ENCODE measurements around the gene LSM14A.
"Not testable (repeated sequence)": the region's sequence is repeated elsewhere in the genome, so short reads cannot be mapped to it uniquely, and the experiment has no call there.

LSM14A gene

DNA sequence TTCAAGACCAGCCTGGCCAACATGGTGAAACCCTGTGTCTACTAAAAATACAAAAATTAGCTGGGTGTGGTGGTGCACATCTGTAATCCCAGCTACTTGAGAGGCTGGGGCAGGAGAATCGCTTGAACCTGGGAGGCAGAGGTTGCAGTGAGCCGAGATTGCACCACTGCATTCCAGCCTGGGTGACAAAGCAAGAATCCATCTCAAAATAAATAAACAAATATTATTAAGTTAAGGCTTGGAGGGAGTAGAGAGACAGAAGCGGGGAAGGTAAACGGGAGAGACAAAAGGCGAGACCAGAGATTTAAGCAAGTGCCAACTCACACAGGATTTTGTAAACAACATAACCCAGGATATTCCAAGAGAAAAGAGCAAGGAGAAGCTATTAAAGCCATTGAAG lies 12.8 kb upstream of the LSM14A start:
- not testable (repeated sequence) for DNase-seq

DNA sequence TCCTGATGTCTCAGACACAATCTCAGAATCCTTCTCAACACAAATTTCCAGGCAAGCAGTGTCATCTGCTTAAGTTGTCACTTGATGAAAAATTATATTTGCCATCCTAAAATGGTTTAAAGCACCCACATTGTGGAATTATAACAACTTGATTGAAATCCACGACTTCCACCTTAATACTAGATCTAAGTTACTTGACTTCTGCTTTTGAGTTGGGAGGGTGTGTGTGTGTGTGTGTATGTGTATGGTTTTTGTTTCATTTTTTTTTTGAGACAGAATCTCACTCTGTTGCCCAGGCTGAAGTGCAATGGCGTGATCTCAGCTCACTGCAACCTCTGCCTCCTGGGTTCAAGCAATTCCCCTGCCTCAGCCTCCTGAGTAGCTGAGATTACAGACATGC lies 10.4 kb upstream of the LSM14A start:
- not testable (repeated sequence) for DNase-seq

DNA sequence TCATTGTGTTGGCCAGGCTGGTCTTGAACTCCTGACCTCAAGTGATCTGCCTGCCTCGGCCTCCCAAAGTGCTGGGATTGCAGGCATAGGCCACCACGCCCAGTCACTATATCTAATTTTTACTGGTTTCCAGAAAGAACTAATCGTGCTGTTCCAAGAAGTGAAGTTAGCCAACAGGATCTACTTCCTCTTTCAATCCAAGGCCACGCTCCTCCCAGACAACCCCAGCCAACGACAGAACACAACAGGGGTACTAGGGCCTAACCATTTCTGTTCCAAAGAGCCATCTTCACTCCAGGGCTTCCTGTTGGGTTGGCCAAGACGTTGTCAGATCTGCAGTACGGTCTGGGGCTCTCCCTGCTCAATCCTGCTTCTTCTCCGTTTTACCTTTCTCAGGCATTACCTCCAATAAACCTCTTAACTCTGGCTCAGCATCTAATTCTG lies 7.0 kb upstream of the LSM14A start:
- no peak for DNase-seq

DNA sequence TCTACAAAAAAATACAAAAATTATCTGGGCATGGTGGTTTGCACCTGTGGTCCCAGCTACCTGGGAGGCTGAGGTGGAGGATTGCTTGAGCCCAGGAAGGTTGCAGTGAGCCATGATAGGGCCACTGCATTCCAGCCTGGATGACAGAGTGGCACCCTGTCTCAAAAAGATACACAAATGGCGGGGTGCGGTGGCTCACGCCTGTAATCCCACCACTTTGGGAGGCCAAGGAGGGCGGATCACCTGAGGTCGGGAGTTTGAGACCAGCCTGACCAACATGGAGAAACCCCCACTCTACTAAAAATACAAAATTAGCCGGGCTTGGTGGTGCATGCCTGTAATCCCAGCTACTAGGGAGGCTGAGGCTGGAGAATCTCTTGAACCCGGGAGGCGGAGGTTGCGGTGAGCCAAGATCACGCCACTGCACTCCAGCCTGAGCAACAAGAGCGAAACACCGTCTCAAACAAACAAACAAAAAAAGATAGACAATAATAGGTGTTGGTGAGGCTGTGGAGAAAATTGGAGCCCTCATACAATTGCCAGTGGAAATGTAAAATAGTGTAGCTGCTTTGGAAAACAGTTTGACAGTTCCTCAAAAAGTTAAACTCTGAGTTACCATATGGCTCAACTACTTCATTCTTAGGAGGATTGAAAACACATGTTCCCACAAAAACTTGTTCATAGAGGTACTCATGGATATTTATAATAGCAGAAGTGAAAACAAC lies 2.7 kb upstream of the LSM14A start:
- DNase-seq: not testable (repeated sequence)

DNA sequence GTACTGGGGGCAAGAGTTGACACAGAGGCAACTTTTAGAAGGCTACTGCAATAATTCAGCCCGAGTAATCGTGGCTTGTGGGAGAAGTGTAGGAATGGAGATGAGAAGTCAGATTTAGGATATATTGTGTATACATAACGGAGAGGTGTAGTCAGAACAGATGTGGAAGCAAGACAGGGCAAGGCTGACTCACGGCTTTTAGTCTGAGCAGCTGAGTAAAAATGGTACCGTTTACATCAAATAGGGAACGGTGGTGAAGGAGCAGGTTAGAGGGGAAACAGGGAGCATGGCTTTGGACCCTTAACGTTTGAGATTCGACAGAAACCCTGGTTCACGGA lies 796 bp upstream of the LSM14A start:
- peak; percentile 64 for DNase-seq

DNA sequence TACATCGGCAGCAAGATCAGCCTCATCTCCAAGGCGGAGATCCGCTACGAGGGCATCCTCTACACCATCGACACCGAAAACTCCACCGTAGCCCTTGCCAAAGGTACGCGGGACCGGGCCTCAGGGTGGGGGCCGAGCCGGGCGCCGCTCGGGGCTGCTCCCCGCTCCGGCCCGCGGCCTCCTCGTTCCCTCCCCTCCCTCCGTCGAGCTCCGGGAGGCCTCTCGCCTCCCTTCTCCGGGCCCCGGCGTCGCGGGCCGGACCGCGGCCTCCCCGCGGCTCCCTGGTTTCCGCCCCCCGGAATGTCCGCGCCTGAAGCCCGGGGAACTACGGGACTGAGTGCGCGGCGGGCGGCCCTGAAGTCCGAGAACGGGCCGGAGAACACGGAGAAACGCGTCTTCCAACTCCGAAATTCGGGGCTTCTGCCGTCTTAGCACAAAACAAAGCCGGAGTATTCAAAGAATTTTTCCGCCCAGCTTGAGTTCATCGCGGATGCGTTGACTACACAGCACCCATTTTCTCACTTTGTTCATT lies 423 bp downstream of the LSM14A start:
- no peak for DNase-seq

DNA sequence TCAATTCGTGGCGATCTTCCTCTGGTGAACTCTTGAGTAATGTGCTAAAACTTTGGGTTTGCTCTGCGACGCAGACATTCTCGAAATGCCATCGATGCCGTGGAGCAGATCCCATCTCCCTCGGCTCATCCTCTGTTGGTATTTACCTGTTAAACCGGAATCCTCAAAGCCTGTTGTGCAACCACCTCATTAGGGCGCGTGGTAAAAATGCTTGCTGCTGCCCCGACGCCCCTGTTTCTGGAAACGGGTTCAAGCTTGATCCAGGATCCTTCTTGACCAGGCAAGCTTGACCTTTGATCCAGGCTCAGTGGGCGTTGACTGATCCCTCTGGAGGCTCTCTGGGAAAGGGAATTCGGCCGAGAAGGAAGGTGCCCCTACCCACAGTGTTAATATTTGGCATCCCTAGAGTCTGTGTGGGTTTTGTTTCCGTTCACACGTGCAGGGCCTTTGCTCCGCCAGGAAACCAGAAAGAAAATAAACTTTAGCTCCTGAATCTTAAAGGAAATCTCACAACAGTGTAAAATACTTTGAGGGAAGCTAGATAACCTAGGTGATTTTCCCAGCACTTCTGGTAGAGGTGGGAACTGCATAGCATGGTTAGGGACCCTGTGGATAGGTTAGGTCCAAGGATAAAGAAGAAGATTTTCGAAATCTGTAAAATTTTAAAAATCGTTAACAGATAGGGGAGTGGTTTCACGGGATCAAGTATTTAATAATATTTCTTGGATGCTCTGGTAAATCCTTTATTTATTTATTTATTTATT lies 1.1 kb downstream of the LSM14A start:
- no peak for DNase-seq

DNA sequence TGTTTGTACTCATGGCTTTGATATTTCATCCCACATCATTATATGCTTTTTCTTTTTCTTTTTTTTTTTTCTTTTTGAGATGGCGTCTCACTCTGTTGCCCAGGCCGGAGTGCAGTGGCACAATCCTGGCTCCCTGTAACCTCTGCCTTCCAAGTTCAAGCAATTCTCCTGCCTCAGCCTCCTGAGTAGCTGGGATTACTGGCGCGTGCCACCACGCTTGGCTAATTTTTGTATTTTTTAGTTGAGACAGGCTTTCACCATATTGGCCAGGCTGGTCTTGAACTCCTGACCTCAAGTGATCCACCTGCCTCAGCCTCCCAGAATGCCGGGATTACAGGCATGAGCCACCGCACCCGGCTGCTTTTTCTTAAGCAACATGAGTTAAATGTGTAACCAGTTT lies 2.9 kb downstream of the LSM14A start:
- DNase-seq: not testable (repeated sequence)

DNA sequence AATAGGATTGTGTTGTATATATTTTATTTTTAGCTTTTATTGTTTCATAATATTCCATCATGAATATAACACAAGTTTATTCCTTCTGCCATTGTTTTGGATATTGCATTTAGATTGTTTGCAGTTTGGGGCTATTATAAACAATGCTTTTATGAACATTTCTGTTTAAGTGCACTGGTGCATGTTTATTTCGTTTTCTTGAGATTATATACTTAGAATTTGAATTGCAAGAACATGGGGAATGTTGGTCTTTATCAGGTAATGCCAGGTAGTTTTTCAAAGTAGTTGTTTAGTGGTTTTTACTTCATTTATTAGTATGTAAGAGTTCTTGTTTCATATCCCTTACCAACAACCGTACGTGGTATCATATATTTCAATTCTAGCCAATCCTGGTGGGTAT lies 4.3 kb downstream of the LSM14A start:
- DNase-seq: no peak

DNA sequence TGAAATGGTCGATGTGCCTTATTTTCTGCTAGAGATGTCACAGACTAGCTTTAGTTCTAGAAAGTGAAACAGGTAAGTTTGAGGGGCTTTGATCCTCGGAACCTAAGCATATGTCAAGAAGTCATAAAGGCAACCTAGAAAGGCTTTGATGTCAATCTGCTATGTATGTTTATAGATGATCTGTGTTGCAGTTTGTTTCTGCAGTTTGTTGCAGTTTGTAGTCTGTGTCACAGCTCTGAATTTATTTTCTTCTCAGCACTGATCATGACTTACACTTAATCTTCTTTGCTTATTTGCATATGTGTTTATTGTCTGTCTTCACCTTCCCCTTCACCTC lies 5.9 kb downstream of the LSM14A start:
- no peak for DNase-seq

DNA sequence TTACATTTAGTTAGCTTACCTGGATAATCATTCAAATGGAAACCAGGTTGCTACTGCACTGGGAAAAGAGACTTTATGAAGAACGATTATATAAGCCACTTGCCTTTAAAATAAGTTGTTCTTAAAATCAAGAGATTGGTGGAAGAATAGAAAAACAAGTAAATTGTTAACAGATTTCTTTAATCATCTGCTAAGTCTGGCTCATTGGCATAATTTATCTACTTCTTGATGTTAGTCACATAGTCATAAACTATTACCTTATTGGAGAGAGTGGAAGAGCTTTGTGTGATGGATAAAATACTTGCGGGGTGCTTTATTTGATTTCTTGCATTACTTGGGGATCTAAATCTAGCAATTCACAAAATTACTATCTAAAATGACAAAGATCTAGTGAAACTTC lies 6.8 kb downstream of the LSM14A start:
- no peak for DNase-seq

DNA sequence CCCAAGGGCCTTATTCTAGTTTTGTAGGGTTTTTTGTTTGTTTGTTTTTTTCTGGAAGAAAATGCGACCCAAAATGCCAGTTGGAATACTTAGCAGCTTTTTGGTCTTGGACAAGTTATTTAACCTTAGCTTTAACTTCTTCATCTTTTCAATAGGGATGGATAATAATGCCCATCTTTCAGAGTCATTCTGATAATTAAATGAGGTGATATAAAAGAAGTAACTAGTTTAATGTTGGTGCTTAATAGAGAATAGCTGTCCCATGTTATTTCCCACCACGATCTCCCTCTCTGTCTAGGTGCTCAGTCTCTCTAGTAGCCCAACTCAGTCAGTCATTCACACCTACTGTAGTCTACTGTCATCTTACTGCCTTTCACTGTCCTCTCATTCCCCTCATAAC lies 8.0 kb downstream of the LSM14A start:
- no peak for DNase-seq

DNA sequence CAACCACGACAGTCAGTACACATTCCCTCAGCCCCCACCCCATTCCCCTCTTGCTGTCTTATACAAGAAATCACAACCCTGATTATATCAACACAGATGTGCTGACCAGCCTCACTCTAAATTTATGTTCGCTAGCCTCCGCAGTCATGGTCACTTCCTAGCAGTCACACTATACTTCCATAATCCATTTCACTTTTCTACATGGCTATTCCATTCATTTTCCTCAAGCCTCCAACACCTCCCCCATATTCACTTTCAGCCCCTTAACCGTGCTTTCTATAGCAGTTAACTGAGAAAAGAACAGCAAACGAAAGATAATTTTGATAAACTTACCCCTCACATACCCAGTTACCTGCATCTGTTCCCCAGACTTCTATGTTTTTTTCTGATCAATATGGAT lies 8.4 kb downstream of the LSM14A start:
- no peak for DNase-seq

DNA sequence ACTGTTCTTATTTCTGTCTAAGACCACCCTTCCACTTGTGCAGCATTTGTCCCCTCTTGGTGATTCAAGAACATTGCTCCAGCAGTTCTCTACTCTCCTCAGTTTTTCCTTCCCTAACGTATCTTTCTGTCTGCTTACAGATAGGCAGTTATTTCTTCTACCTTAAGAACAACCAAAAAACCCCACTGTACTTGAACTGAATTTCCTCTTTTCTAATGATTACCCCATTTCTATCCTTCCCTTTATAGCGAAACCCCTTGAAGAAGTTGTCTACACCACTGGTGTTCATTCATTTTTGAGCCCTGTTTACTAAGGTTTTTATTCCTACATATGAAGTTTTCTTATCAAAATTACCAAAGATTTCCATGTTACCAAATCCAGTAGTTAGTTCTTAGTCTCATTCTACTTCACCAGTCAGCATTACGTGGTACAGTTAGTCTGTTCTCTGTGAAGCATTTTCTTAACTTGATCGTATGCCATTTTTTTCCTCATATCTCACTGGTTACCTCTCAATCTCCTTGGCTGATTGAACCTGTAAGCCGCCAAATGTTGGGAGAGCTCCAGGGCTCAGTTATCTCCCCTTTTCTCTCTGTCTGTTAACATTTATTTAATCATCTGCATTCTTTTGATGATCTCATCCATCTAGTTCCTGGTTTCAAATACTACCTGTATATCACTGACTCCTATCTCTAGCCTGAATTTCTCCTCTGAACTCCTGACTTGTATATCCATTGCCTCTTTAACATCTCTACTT lies 9.0 kb downstream of the LSM14A start:
- DNase-seq: no peak

DNA sequence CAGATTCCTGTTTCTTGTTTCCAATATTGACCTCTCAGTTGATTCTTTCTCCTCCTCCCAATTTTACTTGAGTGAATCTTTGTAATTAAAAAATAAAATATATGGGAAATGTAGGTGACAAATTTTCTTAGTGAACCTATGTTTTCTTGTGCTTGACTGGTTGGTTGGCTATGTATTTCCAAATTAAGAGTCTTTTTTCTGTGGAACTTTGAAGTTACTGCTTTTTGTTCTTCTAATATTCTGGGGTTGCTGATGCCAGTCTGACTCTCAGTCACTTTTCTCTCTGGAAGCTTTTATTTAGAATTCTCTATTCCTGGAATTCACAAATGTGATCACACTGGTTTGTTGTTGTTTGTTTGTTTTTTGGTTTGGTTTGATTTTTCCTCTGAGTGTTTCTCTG lies 9.8 kb downstream of the LSM14A start:
- no peak for DNase-seq

DNA sequence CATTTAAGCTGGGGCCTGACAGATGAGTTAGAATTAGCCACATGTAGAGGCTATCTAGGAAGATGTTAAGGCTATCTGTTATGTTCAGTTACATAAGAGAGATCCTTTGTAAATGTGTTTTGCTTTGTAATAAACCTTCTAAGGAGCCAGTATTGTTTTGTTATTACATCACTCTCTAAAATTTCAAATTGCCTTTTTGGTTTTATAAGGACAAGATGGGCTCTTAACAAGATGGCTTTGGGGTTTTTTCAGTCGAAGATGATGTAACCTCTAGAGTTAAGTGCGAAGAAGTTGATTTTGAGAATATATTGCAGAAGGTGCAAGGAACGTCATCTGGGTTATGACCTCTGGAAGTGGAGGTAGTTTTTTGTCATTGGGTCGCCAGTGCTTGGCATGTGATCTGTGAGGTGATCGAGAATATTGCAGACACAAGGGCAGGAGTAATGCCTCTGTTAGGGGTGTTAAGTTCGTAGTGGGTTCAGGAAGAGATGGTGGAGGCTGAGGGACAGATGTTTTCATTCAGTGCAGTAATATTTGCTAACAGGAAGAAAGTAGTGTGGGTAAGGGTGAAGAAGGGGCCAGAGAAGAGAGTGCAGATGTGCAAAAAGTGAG lies 12.7 kb downstream of the LSM14A start:
- no peak for DNase-seq

DNA sequence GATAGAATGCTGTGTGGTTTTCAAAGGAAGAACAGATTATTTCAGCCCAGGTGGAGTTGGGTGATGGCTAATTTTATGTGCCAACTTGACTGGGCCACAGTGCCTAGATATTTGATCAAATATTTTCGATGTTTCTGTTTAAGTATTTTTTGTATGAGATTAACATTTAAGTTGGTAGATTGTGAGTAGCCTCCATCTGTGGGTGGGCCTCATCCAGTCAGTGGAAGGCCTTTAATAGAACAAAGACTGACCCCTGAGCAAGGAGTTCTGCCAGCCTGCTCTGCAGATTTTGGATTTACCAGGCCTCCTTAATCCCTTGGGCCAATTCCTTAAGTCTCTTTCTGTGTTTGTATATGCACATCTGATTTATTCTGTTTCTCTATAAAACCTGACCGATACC lies 13.9 kb downstream of the LSM14A start:
- no peak for DNase-seq

DNA sequence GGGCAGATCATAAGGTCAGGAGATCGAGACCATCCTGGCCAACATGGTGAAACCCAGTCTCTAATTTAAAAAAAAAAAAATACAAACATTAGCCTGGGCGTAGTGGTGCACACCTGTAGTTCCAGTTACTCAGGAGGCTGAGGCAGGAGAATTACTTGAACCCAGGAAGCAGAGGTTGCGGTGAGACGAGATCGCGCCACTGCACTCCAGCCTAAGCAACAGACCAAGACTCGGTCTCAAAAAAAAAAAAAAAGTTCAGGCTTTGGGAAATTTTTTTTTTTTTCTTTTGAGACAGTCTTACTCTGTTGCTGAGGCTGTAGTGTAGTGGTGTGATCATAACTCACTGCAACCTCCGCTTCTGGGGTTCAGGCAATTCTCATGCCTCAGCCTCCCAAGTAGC lies 14.7 kb downstream of the LSM14A start:
- no peak for DNase-seq

DNA sequence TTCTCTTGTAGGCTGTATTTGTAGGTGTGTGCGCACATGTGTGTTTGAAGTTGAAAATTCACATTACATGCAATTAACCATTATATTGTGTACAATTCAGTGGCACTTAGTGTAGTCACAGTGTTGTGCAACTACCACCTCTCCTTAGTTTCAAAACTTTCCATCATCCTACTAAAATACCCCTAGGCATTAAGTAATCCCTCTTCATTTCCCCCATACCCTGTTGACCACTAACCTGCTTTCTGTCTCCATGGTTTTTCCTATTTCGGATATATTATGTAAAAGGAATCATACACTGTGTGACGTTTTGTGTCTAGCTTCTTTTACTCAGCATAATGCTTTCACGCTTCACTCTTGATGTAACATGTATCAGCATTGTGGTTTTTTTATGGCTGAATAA lies 16.1 kb downstream of the LSM14A start:
- DNase-seq: no peak

DNA sequence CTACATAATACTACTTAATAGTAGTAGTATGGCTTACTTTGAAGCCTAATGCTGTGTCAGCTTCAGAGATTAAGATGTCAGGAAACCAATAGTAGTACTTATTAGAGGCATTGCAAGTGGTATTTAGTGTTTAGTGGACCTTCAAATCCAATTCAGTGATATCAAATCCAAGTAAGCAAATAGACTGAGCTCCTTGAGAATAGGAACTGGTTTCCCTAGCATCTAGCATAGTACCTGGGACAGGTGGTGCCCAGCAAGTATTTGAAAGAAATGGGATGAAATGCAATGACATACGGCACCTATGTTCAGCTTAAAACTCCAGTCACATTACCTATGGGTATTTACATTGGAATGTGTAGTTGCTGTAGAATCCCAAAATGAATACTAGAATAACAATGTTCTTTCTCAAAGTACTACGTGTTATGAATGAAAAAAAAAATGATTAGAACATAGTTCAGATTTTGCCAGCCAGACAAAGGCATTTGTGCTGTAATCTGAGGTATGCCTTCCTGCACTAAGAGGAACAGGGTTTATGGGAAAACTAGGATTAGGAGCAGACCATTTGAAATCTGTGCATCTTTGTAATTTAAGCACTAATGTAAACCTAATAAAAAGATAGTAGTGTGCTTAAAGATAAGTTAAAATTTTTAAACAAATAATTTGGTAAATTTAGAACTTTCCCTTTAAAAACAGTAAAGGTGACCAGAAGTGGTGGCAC lies 17.1 kb downstream of the LSM14A start:
- no peak for DNase-seq

DNA sequence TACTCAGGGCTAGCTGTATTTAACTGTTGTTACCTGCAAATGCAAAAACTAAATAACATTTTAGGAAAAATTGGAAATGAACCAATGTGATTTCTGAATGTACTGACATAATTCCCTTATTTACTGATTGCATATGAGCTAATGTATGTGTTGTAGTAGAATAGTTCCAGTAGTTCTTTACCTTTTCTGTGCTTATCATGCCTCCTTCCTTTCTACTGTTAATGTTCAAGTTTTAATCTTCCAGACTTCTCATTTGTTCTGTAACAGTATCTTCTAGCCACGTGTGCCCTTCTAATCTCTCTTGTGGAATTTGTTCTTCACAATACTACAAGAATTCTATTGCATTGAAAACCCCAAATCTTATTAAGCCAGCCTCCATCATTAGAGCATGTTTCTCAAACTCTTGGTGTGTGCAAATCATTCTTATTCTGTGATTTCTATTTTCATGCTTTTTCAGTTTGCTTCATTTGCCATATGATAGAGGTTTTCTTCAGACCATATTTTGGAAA lies 17.7 kb downstream of the LSM14A start:
- no peak for DNase-seq

DNA sequence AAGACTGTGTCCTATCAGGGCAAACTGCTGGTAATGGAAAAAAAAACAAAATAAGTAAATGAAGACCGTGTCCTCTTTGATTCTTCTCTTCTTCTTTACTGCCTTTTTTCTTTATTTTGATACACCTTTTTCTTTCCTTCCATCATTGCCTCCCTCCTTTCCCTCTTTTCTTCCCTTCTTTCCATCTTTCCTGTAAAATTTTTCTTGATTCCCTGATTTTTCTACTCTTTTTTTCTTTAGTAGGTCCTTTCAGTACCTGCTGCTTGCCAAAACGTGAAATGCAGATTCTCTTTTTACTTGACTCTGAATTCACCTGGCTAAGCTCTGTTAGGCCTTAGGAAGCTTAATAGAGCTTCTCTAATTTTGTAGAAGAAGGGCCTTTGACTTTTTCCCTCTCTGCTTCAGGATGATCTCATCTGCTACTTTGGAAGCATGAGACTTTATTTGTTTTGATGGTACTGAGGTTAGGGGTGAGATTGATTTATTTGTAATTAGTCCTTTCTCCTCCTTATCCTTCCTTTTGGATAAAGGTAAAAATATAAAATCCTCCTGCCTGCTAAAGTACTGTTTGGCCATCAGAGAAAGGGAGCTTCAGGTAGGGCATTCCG lies 19.2 kb downstream of the LSM14A start:
- DNase-seq: no peak

Measured in activated naive CD4-positive, alpha-beta T cell treated with anti-CD3 and anti-CD28 coated beads, Interleukin-2, amount 50 U/mL, for 16 hours (primary cell).